Mesenteric fat pad (tissue), 1 donor: ENCODE measurements around the gene PNPLA8. TPM values are rescaled to one million over a fixed set of nuclear protein-coding genes. Genes with fewer than 3 reads are reported as not detected.
"Not testable (repeated sequence)": the region's sequence is repeated elsewhere in the genome, so short reads cannot be mapped to it uniquely, and the experiment has no call there.

Source experiments
- DNase-seq: peaks from one replicate; pipeline ENCODE4 v3.0.0-alpha.2; 2020; ENCODE audit warnings: low spot score
- total RNA-seq: library from RNA; stranded (reverse); fragmentation: NEBNext Ultra II Directional; extraction: Animal tissue kit (Norgen Biotek cat#: 25700); gene quantifications from one replicate; pipeline ENCODE4 v1.2.1, GENCODE V29; 2021
- donor health status: DM: yes; HTN: yes; CAD: no.

The PNPLA8 gene
- total RNA-seq, 1 donor from 2014 or later, result 40.4 TPM

- no peak for DNase-seq
Observed at GRCh38 chr7:108479118-108479517, 46.8 kb downstream of the PNPLA8 start.

GRCh38 chr7:108468246-108468645 is 57.7 kb downstream of the PNPLA8 start:
- no peak for DNase-seq

DNA sequence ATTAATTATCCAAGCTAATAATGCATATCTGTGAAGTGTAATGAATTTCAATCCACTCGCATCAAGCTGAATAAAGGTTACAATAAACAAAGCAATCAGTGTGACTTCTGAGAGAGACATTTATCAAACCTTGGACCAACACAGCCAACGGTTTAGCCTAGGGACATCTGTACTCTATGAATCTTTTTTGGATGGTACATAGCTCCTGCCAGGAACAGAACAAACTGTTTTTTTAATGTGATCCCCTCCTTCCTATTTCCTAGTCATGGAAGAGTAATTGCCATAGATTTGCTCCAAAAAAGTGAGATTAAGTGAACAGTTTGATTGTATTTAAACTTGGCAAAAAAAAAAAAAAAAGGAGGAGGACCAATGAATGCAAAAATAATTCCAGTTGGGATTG is 58.5 kb downstream of the PNPLA8 start:
- DNase-seq, result no peak

- not testable (repeated sequence) for DNase-seq
Observed at GRCh38 chr7:108466322-108466721, 59.6 kb downstream of the PNPLA8 start.

- no peak for DNase-seq
Observed at GRCh38 chr7:108464743-108465142, 61.2 kb downstream of the PNPLA8 start.

GRCh38 chr7:108463613-108464012 is 62.3 kb downstream of the PNPLA8 start:
- DNase-seq, result no peak

DNA sequence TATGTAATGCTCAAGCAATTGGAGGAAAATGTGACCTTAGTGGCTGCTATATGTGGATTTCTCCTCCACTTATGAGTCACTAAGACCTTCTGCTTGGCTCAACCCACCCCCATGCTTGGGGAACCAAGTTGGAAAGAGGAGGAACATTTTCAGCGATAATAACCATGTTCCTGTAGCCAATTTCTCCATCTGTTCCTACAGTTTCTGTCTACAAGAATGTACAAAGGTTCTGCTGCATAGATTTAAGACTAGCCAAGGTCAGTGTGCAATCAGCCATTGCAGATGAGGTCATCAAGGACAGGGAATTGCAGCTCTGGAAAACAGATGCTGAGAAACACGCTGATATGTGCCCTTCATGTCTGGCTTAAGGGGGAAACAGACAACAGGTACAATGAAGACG is 64.1 kb downstream of the PNPLA8 start:
- no peak for DNase-seq

DNA sequence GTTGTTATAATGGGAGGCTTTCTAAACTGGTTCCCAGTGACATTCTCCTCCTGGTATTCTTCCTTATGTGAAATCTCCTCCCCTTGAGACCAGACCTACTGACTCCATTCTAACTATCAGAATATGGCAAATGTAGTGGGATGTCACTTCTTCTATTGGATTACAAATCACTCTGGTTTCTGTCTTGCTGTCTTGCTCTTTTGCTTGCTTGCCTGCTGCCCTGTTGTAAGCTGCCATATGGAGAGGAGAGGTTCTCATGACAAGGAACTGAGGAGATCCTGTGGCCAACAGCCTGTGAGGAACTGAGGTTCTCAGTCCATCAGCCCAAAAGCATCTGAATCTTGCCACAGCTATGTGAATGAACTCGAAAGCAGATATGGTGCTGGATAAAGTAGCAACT is 65.0 kb downstream of the PNPLA8 start:
- DNase-seq, result no peak

DNA sequence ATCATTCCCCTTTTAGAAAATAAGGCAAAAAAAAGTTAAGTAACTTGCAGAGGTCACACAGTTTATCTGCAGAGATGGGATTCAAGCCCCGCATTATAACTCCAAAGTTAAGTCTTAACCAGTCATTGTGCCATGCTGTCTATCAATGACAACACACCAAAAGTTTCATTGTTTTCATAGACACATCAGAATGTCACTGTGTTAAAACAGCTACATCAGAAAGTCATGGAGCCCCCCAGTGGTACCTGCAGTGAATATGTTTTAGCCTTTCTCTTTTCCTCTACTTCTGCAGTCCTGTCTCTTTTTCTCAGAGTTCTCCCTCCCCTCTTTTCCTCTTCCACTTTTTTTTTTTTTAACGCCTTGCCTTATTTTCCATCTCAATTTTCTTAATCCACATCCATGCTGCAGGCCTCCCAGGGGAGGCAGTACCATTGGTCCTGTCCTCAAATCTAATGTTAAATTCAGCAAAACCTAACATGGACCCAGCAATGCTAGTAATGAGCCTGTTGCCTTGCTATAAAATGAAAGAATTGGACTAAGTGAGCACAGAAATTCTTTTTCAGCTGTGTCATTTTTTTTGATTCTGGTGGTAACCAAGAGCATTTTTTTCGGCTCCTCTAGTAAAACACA is 65.9 kb downstream of the PNPLA8 start:
- DNase-seq, result no peak

DNA sequence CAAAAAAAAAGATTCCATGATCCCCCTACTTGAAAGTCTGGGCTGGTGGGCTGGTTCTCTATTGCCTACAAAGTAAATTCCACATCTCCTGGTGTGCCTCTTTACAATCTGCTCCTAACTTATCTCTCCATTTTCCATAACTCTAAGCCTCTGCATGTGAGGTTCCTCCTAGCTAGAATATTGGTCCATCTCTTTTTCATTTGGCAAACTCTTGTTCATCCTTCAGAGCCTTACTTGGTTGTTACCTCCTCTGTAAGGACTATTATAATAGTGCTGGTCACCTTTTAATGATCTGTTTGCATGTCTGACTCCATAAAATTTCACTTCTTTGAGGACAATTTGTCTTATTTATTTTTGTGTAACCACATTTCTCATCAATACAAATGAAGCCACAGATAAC is 68.1 kb downstream of the PNPLA8 start:
- DNase-seq, result no peak

GRCh38 chr7:108456845-108457540 is 68.9 kb downstream of the PNPLA8 start:
- DNase-seq, result no peak

DNA sequence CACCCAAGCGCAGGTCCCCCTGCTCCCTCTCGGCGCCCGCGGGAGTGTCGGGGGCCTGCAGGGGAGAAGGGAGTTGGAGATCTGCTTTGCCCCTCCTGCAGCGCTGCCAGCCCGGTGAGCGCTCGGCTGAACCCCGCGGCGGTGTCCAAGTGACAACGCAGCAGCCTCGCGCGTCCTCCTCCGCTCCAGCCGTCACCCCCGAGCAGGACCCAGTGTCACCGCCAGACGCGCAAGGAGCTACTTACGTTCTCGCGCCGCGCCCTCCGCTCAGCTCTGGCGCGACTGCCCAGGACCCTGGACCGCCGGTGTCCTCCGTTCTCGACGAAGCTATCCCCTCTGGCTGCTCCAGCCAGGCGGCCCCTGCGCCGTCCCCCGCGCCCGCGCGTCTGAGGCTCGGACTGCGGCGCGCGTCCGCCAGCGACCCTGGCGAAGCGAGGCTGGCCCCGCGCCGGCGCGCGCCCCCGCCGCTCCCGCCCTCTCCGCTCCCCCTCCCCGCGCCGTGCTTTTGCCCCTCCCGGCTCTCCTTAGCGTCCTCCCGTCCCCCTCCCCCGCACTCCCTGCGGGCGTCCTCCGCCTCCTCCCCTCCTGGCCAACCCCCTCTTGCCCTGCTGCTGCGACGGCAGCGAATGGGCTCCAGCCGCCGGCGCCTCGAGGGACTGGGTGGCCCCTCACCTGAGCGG is 69.8 kb downstream of the PNPLA8 start, which contains the start of gene NRCAM:
Gene NRCAM, minus strand, starts transcription at position 439 of the 680 bp plus-strand sequence. CDS start 216,372 bp downstream, outside the sequence.
- no peak for DNase-seq

GRCh38 chr7:108455551-108455997 is 70.4 kb downstream of the PNPLA8 start:
- DNase-seq, result no peak

- no peak for DNase-seq
Observed at GRCh38 chr7:108454674-108455550, 71.0 kb downstream of the PNPLA8 start.

GRCh38 chr7:108454317-108454673 is 71.6 kb downstream of the PNPLA8 start:
- no peak for DNase-seq

DNA sequence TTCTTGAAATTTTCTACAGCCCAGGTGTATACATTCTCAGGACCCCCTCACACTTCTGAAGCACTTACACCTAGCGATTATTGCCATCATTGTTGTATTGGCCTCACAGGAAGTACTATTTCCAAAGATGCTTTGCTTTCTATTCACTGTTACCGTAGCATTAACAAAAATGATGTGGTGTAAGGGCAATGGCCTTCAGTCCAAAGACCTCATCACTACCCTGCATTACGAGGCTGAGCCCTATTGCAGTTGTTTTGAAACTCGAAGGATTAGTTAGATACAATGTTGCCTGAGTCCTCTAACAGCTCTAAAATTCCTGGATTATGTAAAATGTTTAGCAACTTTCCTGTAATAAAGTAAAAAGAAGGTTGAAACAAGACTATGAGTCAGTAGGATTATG is 72.6 kb downstream of the PNPLA8 start:
- no peak for DNase-seq

DNA sequence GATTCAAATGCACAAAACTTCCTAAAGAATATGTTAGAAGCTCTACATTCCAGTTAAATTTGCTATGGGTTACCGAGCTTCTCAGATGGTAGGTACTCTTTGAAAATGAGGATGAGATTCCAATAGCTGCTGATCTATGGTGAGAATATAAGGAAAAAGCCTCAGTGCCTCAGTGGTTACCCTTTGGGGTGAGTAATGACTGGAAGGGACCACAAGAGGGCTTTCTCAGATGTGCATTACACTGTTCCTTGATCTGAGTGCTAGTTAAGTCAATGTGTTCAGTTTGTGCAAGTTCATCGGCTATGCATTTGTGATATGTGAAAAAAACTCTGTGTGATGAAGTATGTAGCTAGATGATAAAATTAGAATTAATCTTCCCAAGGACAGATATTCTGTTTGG is 73.2 kb downstream of the PNPLA8 start:
- no peak for DNase-seq

DNA sequence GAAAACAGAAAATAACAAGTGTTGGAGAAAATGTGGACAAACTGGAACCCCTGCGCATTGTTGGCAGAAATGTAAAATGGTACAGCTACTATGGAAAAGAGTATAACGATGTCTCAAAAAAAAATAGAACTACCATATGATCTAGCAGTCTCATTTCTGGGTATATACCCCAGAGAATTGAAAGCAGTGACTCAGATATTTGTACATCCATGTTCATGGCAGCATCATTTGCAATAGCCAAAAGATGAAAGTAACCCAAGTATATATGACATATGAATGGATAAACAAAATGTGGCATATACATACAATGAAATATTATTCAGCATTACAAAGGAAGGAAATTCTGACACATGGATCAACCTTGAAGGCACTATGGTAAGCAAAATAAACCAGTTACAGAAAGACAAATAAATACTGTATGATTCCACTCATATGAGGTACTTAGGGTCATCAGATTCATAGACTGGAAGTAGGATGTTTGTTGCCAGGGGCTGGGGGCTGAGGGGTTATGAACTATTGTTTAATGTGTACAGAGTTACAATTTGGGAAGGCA is 74.6 kb downstream of the PNPLA8 start:
- DNase-seq, result no peak

- no peak for DNase-seq
Observed at GRCh38 chr7:108450160-108450559, 75.8 kb downstream of the PNPLA8 start.

DNA sequence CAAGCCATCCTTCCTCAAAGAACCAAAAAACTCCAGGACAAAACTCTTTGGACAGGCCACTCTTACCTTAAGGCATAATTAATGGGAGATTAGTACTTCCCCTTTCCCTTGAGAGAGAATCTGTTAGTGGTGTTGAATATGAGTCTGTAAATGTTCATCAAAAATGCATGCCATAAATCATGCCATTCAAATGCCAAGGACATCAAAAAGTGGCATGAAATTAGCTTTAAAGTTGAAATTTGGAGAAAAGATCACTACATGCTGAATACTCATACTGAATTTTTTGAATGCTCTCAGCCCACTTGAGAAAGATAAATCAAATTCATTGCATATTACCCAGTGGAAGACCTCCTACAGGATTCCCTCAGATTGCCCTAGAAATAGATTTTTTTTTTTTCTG is 76.4 kb downstream of the PNPLA8 start:
- no peak for DNase-seq
